Tibial nerve (tissue), 4 donors: ENCODE data around the gene STK39. TPM values are rescaled to one million over a fixed set of nuclear protein-coding genes. Genes with fewer than 3 reads are reported as not detected.

ENCODE experiments used
- DNase-seq, 2 donors: peaks; one replicate each; pipeline ENCODE4 v3.0.0-alpha.2; 2019; ENCODE audit warnings: low spot score in 2 of 2
- H3K27ac ChIP-seq, 4 donors: fragments of 200-600 bp; sonication (generic) in 3 of 4; one replicate each; pipeline ENCODE4 v1.5.1; 2017 to 2019; ENCODE audit warnings: mild to moderate bottlenecking in 1 of 4
- H3K27me3 ChIP-seq, 2 donors: fragments of 200-600 bp; sonication (generic) in 1 of 2; one replicate each; pipeline versions ENCODE4 v1.5.1 to v1.6.0; 2017 to 2019
- H3K36me3 ChIP-seq, 3 donors: fragments of 200-600 bp; sonication (generic); one replicate each; pipeline ENCODE4 v1.5.1; 2018 to 2019
- H3K4me1 ChIP-seq, 4 donors: fragments of 200-600 bp; sonication (generic) in 3 of 4; one replicate each; pipeline ENCODE4 v1.5.1; 2017 to 2019
- H3K4me3 ChIP-seq, 4 donors: fragments of 200-600 bp; sonication (generic) in 3 of 4; one replicate each; pipeline ENCODE4 v1.5.1; 2017 to 2019; ENCODE audit warnings: mild to moderate bottlenecking in 1 of 4, moderate library complexity in 1 of 4
- H3K9me3 ChIP-seq, 4 donors: fragments of 200-600 bp; sonication (generic) in 3 of 4; one replicate each; pipeline ENCODE4 v1.5.1; 2017 to 2019
- CTCF ChIP-seq, 5 experiments: fragments of 200-600 bp in 3 of 5; fragments of 450-650 bp in 2 of 5; sonication (generic) in 3 of 5; IDR thresholded peaks; one replicate each; pipeline ENCODE4 v1.5.1; 2016 to 2019; ENCODE audit warnings: antibody characterized with exemption in 5 of 5, mild to moderate bottlenecking in 3 of 5, moderate library complexity in 2 of 5
- EP300 ChIP-seq, 2 donors: sonication (generic); formaldehyde crosslinking; IDR thresholded peaks; one replicate each; pipeline ENCODE4 v1.6.1; 2017; ENCODE audit warnings: antibody characterized with exemption in 2 of 2, mild to moderate bottlenecking in 1 of 2
- POLR2A ChIP-seq, 2 donors: fragments of 450-650 bp; IDR thresholded peaks; one replicate each; pipeline ENCODE4 v1.6.1; 2017; ENCODE audit warnings: antibody characterized with exemption in 2 of 2, mild to moderate bottlenecking in 2 of 2, moderate library complexity in 2 of 2
- WGBS, 2 donors: methylation state at CpG; one replicate each; pipeline ENCODE4 v1.1.5; 2018; 5-methylcytosine and 5-hydroxymethylcytosine counted together
- total RNA-seq, 4 donors: library from RNA; depleted of rRNA; stranded (reverse); fragments of >200 nt; gene quantifications; one replicate each; pipeline ENCODE4 v1.1.0, GENCODE V29; 2016

STK39 gene
- total RNA-seq, 4 donors from 2014 or later: 8.5 to 13.5 (median 12.0) TPM

DNA sequence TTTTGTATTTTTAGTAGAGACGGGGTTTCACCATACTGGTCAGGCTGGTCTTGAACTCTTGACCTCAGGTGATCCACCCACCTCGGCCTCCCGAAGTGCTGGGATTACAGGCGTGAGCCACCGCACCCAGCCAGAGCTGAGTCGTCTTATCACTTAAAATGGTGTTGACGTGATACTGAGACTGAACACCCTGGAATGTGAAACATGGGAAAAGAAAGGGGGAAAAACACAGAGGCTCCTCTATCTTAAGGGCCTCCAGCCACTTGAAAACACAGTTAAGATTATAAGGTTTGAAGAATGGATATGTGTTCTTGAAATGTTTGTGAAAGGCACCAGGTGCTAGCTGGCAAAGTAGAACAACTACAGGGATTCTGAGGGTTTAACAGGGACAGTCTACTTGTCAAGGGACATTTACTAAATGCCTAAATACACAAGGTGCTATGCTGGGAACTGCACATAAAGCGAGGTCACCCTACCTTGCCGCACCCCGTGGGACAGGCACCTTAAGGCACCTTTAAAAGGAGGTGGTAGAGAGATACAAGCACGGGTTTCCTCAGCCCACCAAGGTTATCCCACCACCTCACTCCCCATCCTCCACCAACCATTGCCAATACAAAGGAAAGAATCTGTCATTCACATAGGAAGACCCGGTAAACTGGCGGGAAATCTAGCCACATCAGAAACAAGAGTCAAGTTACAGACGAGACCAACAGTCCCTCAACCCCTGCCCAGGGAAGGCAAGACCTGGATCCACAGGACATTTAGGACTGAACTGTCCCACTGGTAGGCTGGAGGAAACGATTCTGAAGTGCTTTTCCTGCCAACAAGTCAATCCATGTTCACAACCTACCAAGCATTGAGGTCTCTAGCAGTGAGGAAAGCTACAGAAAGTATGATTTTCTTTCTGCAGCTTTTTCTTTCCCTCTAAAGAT is 43.4 kb downstream of the STK39 start:
- no peaks in the 10 kb centered on the region for H3K9me3 ChIP-seq
- WGBS, 2 donors: 86 to 87% methylated on average over 15 of the region's 15 CpGs
- no peak for DNase-seq
- H3K27me3 ChIP-seq: no peaks in the 10 kb centered on the region
- H3K27ac ChIP-seq: no peak overlapping the region
- no peak overlapping the region for H3K4me3 ChIP-seq
- TF ChIP-seq EP300 (IDR thresholded peaks at IDR 0.05): no peak
- no peak for TF ChIP-seq POLR2A (IDR thresholded peaks at IDR 0.05)
- TF ChIP-seq CTCF (IDR thresholded peaks at IDR 0.05): no peak
- no peaks in the 10 kb centered on the region for H3K36me3 ChIP-seq
- H3K4me1 ChIP-seq: peaks cover 0 to 13% (median 3%) of the 10 kb centered on the region in 4 donors

DNA sequence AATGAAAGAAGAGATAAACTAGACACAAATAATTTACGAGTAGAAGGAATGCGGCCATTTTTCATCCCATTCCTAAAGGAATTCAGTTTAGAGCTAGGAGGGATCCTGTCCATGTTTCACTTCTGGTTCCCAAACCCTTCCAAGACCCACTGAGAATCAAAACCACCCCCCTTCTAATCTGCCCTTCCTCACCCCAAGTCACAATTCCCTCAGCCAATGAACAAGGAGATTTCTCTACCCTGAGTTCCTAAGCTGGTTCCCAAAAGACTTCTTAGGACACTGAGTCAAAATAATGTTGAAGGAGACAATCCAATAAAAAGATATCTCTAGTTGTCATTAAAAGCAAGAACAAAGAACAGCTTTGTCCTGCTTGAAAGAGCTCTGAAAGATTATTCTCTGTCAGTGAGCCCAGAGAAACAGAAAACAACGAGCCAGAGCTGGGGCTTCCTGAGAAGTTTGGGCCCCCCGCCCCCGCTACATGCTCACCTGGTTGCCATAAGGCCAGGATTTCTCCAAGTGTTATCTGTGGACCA is 45.7 kb downstream of the STK39 start:
- Histone ChIP-seq H3K27me3 (no peaks in the 10 kb centered on the region), H3K36me3 (no peaks in the 10 kb centered on the region), H3K9me3 (no peaks in the 10 kb centered on the region), H3K4me3 (no peak overlapping the region), H3K27ac (no peak overlapping the region), H3K4me1 (peaks cover 0 to 13% (median 3%) of the 10 kb centered on the region in 4 donors)
- no peak for DNase-seq
- TF ChIP-seq EP300 (IDR thresholded peaks at IDR 0.05) (no peak), CTCF (IDR thresholded peaks at IDR 0.05) (no peak), POLR2A (IDR thresholded peaks at IDR 0.05) (no peak)
- WGBS, 2 donors: 54 to 57% methylated on average over 5 of the region's 5 CpGs

GRCh38 chr2:168200930-168201583 is 46.3 kb downstream of the STK39 start:
- H3K4me1 ChIP-seq: peaks cover 0 to 13% (median 3%) of the 10 kb centered on the region in 4 donors
- DNase-seq: no peak
- H3K27me3 ChIP-seq: no peaks in the 10 kb centered on the region
- H3K27ac ChIP-seq: no peak overlapping the region
- H3K4me3 ChIP-seq: no peak overlapping the region
- H3K9me3 ChIP-seq: no peaks in the 10 kb centered on the region
- 50 to 62% methylated on average over 6 of the region's 6 CpGs for WGBS, 2 donors
- no peaks in the 10 kb centered on the region for H3K36me3 ChIP-seq
- TF ChIP-seq CTCF (IDR thresholded peaks at IDR 0.05): no peak
- TF ChIP-seq EP300 (IDR thresholded peaks at IDR 0.05): no peak
- no peak for TF ChIP-seq POLR2A (IDR thresholded peaks at IDR 0.05)

GRCh38 chr2:168198476-168199207 is 48.8 kb downstream of the STK39 start:
- H3K27me3 ChIP-seq: no peaks in the 10 kb centered on the region
- no peak for TF ChIP-seq POLR2A (IDR thresholded peaks at IDR 0.05)
- no peak for TF ChIP-seq CTCF (IDR thresholded peaks at IDR 0.05)
- TF ChIP-seq EP300 (IDR thresholded peaks at IDR 0.05): no peak
- H3K36me3 ChIP-seq: no peaks in the 10 kb centered on the region
- H3K4me1 ChIP-seq: peaks cover 0 to 14% (median 7%) of the 10 kb centered on the region in 4 donors
- H3K27ac ChIP-seq: no peak overlapping the region
- no peak overlapping the region for H3K4me3 ChIP-seq
- 92 to 93% methylated on average over 7 of the region's 7 CpGs for WGBS, 2 donors
- no peak for DNase-seq
- H3K9me3 ChIP-seq: no peaks in the 10 kb centered on the region
